HepG2 (cell line): ENCODE results near the gene MEF2B. TPM values are rescaled to one million over a fixed set of nuclear protein-coding genes. Genes with fewer than 3 reads are reported as not detected.

Source experiments
- ELF1 ChIP-seq: sonication (generic); formaldehyde crosslinking; IDR thresholded peaks from 2 replicates; pipeline ENCODE4 v1.4.0; 2020; ENCODE audit warnings: missing genetic modification reagents
- GPN1 ChIP-seq: sonication (generic); formaldehyde crosslinking; IDR thresholded peaks from 2 replicates; pipeline ENCODE4 v1.5.1; 2020; ENCODE audit warnings: missing genetic modification reagents, borderline replicate concordance
- HOXA5 ChIP-seq: sonication (generic); formaldehyde crosslinking; IDR thresholded peaks from 2 replicates; pipeline ENCODE4 v1.4.0; 2020; ENCODE audit warnings: missing genetic modification reagents
- HOXD1 ChIP-seq: sonication (generic); formaldehyde crosslinking; IDR thresholded peaks from 2 replicates; pipeline ENCODE4 v1.5.0; 2020; ENCODE audit warnings: missing genetic modification reagents
- LCORL ChIP-seq, 2 experiments: fragments of 450-650 bp in 1 of 2; sonication (generic) in 1 of 2; formaldehyde crosslinking in 1 of 2; IDR thresholded peaks; 2 replicates each; pipeline versions ENCODE4 v1.5.0 to v1.6.1; 2017 to 2020; ENCODE audit warnings: antibody characterized with exemption in 1 of 2, missing genetic modification reagents in 1 of 2
- MAFF ChIP-seq: IDR thresholded peaks from 2 replicates; pipeline ENCODE4 v1.6.1; 2011; ENCODE audit warnings: low read depth, low read length, improper control_type of control experiment
- MTA1 ChIP-seq: sonication (generic); formaldehyde crosslinking; IDR thresholded peaks from 2 replicates; pipeline ENCODE4 v1.4.0; 2020; ENCODE audit warnings: missing genetic modification reagents, mild to moderate bottlenecking, borderline replicate concordance
- NFYB ChIP-seq: sonication (generic); formaldehyde crosslinking; IDR thresholded peaks from 2 replicates; pipeline ENCODE4 v1.4.0; 2020; ENCODE audit warnings: missing genetic modification reagents
- RBM39 ChIP-seq: fragments of 200-400 bp; formaldehyde crosslinking; IDR thresholded peaks from one replicate; pipeline ENCODE4 v1.6.1; 2018; ENCODE audit warnings: antibody characterized with exemption, mild to moderate bottlenecking, low read depth, low read length; ENCODE audit not compliant: poor library complexity, severe bottlenecking
- SP140L ChIP-seq: sonication (generic); formaldehyde crosslinking; IDR thresholded peaks from 2 replicates; pipeline ENCODE4 v1.4.0; 2020; ENCODE audit warnings: missing genetic modification reagents, borderline replicate concordance
- SP2 ChIP-seq: sonication (generic); formaldehyde crosslinking; IDR thresholded peaks from 2 replicates; pipeline ENCODE4 v1.5.1; 2020; ENCODE audit warnings: mild to moderate bottlenecking, missing genetic modification reagents
- ZNF224 ChIP-seq: sonication (generic); formaldehyde crosslinking; IDR thresholded peaks from 2 replicates; pipeline ENCODE4 v1.5.0; 2020; ENCODE audit warnings: mild to moderate bottlenecking, missing genetic modification reagents
- ZNF569 ChIP-seq: sonication (generic); formaldehyde crosslinking; IDR thresholded peaks from 2 replicates; pipeline ENCODE4 v1.5.0; 2020; ENCODE audit warnings: mild to moderate bottlenecking, missing genetic modification reagents, moderate library complexity, borderline replicate concordance
- ZNF670 ChIP-seq: sonication (generic); formaldehyde crosslinking; IDR thresholded peaks from 2 replicates; pipeline ENCODE4 v1.8.0; 2022; ENCODE audit warnings: mild to moderate bottlenecking, missing genetic modification reagents, borderline replicate concordance
- polyA plus RNA-seq, 8 experiments: library from polyadenylated mRNA; depleted of rRNA in 3 of 8; stranded (reverse) in 7 of 8; unstranded in 1 of 8; fragments of >200 nt; fragmentation: Illumina TruSeq in 4 of 8; extraction: Trizol in 4 of 8; gene quantifications; 2 replicates each; pipeline versions ENCODE4 v1.2.1 to v1.2.3, GENCODE V29; 2011 to 2016; ENCODE audit warnings: low read depth in 4 of 8, missing spikeins in 1 of 8, mixed read lengths in 1 of 8; ENCODE audit not compliant: insufficient read depth in 1 of 8
- total RNA-seq, 5 experiments: library from RNA; depleted of rRNA; stranded (reverse); fragments of >200 nt; fragmentation: Illumina TruSeq; extraction: Trizol; gene quantifications; 2 replicates each; pipeline ENCODE4 v1.2.3, GENCODE V29; 2016; ENCODE audit warnings: low read depth in 1 of 5
- TF ChIP-seq, protein P1 (sequence below): sonication (generic); formaldehyde crosslinking; IDR thresholded peaks from 2 replicates; pipeline ENCODE4 v1.8.0; 2022; ENCODE audit warnings: mild to moderate bottlenecking, missing genetic modification reagents, moderate library complexity
- TF ChIP-seq, protein P2 (sequence below): sonication (generic); formaldehyde crosslinking; conservative IDR thresholded peaks from 2 replicates; pipeline ENCODE4 v1.4.0; 2020; ENCODE audit warnings: missing genetic modification reagents
- TF ChIP-seq, protein P3 (sequence below): sonication (generic); formaldehyde crosslinking; IDR thresholded peaks from 2 replicates; pipeline ENCODE4 v1.5.0; 2020; ENCODE audit warnings: missing genetic modification reagents, mild to moderate bottlenecking, borderline replicate concordance
- TF ChIP-seq, protein P4 (sequence below): IDR thresholded peaks from 2 replicates; pipeline ENCODE4 v1.6.1; 2016; ENCODE audit warnings: low read depth, borderline replicate concordance
- TF ChIP-seq, protein P5 (sequence below): sonication (generic); formaldehyde crosslinking; IDR thresholded peaks from 2 replicates; pipeline ENCODE4 v1.4.0; 2020; ENCODE audit warnings: missing genetic modification reagents, mild to moderate bottlenecking, borderline replicate concordance
- TF ChIP-seq, protein P6 (sequence below): sonication (generic); formaldehyde crosslinking; IDR thresholded peaks from 2 replicates; pipeline ENCODE4 v1.4.0; 2020; ENCODE audit warnings: mild to moderate bottlenecking, missing genetic modification reagents

The MEF2B gene
- total and polyA plus RNA-seq, 2 of the 13 experiments (the other 11 are each of a cell fraction or from before 2014, with no cell fraction given) = 1.2 to 1.7 TPM

DNA sequence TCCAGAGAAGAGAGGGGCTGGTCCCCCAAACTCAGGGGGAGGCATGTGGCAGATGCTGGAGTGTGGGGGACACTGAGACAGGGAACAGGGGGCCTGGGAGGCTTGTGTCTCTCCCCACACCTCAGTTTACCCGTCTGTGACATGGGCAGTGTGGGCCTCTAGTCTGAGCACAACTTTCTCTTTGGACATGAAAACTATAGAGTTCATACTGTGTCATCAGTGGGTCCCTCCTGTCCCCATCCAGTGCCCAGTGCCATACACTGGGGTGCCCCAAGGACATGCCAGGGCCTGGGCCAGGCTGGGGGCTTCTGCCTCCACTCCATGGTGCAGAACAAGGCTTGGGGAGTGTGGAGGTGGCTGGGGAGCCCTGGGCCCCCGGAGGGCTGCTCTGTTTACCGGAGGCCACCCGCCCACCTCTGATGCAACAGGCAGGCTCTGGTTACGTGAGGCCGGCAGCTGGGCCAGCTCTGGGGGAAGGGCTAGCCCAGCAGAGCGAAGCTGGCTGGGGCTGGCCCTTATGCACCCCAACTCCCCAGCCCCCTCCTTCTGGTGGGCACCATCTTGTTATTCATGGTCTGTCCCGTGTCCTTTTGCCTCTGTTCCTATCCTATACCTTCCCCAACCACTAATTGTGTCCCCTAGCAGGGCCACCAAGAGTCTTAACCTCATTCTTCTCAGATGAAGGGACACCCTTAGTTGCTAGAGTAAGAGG, 1.9 kb upstream of the MEF2B start (continued):
- TF ChIP-seq RBM39 = no peak
- TF ChIP-seq, protein P1, sequence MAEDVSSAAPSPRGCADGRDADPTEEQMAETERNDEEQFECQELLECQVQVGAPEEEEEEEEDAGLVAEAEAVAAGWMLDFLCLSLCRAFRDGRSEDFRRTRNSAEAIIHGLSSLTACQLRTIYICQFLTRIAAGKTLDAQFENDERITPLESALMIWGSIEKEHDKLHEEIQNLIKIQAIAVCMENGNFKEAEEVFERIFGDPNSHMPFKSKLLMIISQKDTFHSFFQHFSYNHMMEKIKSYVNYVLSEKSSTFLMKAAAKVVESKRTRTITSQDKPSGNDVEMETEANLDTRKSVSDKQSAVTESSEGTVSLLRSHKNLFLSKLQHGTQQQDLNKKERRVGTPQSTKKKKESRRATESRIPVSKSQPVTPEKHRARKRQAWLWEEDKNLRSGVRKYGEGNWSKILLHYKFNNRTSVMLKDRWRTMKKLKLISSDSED = no peak
- TF ChIP-seq HOXD1 = no peak
- TF ChIP-seq, protein P2, sequence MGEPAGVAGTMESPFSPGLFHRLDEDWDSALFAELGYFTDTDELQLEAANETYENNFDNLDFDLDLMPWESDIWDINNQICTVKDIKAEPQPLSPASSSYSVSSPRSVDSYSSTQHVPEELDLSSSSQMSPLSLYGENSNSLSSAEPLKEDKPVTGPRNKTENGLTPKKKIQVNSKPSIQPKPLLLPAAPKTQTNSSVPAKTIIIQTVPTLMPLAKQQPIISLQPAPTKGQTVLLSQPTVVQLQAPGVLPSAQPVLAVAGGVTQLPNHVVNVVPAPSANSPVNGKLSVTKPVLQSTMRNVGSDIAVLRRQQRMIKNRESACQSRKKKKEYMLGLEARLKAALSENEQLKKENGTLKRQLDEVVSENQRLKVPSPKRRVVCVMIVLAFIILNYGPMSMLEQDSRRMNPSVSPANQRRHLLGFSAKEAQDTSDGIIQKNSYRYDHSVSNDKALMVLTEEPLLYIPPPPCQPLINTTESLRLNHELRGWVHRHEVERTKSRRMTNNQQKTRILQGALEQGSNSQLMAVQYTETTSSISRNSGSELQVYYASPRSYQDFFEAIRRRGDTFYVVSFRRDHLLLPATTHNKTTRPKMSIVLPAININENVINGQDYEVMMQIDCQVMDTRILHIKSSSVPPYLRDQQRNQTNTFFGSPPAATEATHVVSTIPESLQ (CRISPR knock-in tag) = no peak
- no peak for TF ChIP-seq LCORL (IDR thresholded peaks at IDR 0.05)
- no peak; the same call in 1 of the 2 replicates for TF ChIP-seq LCORL (CRISPR knock-in tag; IDR thresholded peaks at IDR 0.05)
- TF ChIP-seq, protein P3, sequence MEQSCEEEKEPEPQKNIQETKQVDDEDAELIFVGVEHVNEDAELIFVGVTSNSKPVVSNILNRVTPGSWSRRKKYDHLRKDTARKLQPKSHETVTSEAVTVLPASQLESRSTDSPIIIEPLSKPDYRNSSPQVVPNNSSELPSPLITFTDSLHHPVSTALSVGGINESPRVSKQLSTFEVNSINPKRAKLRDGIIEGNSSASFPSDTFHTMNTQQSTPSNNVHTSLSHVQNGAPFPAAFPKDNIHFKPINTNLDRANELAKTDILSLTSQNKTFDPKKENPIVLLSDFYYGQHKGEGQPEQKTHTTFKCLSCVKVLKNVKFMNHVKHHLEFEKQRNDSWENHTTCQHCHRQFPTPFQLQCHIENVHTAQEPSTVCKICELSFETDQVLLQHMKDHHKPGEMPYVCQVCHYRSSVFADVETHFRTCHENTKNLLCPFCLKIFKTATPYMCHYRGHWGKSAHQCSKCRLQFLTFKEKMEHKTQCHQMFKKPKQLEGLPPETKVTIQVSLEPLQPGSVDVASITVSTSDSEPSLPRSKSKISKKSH (CRISPR knock-in tag) = no peak
- TF ChIP-seq ZNF569 = no peak
- no peak for TF ChIP-seq GPN1
- no peak for TF ChIP-seq SP2 (CRISPR knock-in tag)
- TF ChIP-seq HOXA5 = peak; percentile 71; the same call in 1 of the 2 replicates
- no peak for TF ChIP-seq ZNF670
- no peak for TF ChIP-seq ZNF224 (CRISPR knock-in tag)
- TF ChIP-seq, protein P4, sequence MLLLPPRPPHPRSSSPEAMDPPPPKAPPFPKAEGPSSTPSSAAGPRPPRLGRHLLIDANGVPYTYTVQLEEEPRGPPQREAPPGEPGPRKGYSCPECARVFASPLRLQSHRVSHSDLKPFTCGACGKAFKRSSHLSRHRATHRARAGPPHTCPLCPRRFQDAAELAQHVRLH = 0 out of 2 replicates have a peak, but pooled peaks have one; percentile 46
- no peak for TF ChIP-seq MAFF
- no peak; the same call in 1 of the 2 replicates for TF ChIP-seq ELF1 (CRISPR knock-in tag)
- no peak for TF ChIP-seq NFYB (CRISPR knock-in tag)
- TF ChIP-seq, protein P5, sequence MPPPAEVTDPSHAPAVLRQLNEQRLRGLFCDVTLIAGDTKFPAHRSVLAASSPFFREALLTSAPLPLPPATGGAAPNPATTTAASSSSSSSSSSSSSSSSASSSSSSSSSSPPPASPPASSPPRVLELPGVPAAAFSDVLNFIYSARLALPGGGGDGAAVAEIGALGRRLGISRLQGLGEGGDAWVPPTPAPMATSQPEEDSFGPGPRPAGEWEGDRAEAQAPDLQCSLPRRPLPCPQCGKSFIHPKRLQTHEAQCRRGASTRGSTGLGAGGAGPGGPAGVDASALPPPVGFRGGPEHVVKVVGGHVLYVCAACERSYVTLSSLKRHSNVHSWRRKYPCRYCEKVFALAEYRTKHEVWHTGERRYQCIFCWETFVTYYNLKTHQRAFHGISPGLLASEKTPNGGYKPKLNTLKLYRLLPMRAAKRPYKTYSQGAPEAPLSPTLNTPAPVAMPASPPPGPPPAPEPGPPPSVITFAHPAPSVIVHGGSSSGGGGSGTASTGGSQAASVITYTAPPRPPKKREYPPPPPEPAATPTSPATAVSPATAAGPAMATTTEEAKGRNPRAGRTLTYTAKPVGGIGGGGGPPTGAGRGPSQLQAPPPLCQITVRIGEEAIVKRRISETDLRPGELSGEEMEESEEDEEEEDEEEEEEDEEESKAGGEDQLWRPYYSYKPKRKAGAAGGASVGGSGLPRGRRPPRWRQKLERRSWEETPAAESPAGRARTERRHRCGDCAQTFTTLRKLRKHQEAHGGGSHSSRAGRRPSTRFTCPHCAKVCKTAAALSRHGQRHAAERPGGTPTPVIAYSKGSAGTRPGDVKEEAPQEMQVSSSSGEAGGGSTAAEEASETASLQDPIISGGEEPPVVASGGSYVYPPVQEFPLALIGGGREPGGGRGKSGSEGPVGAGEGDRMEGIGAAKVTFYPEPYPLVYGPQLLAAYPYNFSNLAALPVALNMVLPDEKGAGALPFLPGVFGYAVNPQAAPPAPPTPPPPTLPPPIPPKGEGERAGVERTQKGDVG = 0 out of 2 replicates have a peak, but pooled peaks have one; percentile 34
- TF ChIP-seq, protein P6, sequence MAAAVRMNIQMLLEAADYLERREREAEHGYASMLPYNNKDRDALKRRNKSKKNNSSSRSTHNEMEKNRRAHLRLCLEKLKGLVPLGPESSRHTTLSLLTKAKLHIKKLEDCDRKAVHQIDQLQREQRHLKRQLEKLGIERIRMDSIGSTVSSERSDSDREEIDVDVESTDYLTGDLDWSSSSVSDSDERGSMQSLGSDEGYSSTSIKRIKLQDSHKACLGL (CRISPR knock-in tag) = no peak
- peak; percentile 46; the same call in 1 of the 2 replicates for TF ChIP-seq MTA1 (CRISPR knock-in tag)
- TF ChIP-seq SP140L = no peak
